ENCODE results near the gene LARP1B.
"Not testable (repeated sequence)": the region's sequence is repeated elsewhere in the genome, so short reads cannot be mapped to it uniquely, and the experiment has no call there.

DNA sequence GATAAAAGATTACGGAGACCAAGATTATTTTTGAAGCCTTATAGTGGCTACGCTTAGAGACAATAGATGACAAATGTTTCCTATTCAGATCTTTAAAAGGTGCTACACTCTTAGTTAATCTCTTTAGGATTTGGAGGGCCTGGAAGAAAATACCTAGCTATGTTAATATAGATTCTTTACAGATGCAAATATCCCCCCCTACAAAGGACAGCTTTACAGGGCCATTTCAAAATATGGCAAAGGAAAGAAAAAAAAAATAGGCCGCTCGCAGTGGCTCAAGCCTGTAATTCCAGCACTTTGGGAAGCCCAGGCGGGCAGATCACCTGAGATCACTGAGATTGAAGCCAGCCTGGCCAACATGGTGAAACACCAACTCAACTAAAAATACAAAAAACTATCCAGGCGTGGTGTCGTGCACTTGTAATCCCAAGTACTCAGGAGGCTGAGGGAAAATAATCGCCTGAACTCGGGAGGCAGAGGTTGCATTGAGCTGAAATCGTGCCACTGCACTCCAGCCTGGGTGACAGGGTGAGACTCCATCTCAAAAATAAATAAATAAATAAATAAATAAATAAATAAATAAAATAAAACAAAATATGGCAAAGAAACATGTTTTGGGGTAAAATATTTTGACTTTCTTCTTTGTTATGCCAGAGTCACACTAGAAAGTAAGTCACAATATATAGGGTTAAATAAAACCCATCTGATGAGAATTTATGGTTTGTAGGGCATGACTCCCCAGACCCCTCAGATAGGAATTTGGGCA lies 5.5 kb upstream of the LARP1B start:
- TF ChIP-seq, protein P1, sequence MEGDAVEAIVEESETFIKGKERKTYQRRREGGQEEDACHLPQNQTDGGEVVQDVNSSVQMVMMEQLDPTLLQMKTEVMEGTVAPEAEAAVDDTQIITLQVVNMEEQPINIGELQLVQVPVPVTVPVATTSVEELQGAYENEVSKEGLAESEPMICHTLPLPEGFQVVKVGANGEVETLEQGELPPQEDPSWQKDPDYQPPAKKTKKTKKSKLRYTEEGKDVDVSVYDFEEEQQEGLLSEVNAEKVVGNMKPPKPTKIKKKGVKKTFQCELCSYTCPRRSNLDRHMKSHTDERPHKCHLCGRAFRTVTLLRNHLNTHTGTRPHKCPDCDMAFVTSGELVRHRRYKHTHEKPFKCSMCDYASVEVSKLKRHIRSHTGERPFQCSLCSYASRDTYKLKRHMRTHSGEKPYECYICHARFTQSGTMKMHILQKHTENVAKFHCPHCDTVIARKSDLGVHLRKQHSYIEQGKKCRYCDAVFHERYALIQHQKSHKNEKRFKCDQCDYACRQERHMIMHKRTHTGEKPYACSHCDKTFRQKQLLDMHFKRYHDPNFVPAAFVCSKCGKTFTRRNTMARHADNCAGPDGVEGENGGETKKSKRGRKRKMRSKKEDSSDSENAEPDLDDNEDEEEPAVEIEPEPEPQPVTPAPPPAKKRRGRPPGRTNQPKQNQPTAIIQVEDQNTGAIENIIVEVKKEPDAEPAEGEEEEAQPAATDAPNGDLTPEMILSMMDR (conservative IDR thresholded peaks at IDR 0.05 in 1 of 2, IDR thresholded peaks at IDR 0.05 in 1 of 2; ENCODE audit: low read depth in 1 of 2, low read length in 2 of 2) = not testable (repeated sequence)
- TF ChIP-seq EZH2 (IDR thresholded peaks at IDR 0.05; ENCODE audit: low read length, missing control alignments) = not testable (repeated sequence)

Measured in fibroblast of lung (primary cell).